GM18505 (cell line): Measurements from ENCODE around the gene AP3B1.

Experiments used
- ATAC-seq: cut with Tn5 transposase; IDR thresholded peaks from one replicate; pipeline ENCODE4 v1.9.1; 2021; ENCODE audit not compliant: unreplicated experiment
- POLR2A ChIP-seq: IDR thresholded peaks from 4 replicates; pipeline ENCODE4 v1.6.1; 2011; ENCODE audit warnings: borderline replicate concordance; ENCODE audit not compliant: insufficient read depth, insufficient read length; ENCODE audit errors: extremely low read depth

The AP3B1 gene

GRCh38 chr5:78129597-78129996, 164.9 kb downstream of the AP3B1 start:
- TF ChIP-seq POLR2A, result no peak
- no peak for ATAC-seq

- no peak for ATAC-seq
- TF ChIP-seq POLR2A, result no peak
Measured at GRCh38 chr5:78127875-78128274, 166.6 kb downstream of the AP3B1 start.

- no peak for ATAC-seq
- no peak for TF ChIP-seq POLR2A
Measured at GRCh38 chr5:78126536-78126935, 168.0 kb downstream of the AP3B1 start.

- no peak for ATAC-seq
- no peak for TF ChIP-seq POLR2A
Measured at GRCh38 chr5:78116167-78116566, 178.3 kb downstream of the AP3B1 start.

GRCh38 chr5:78113689-78114264, 180.7 kb downstream of the AP3B1 start:
- no peak for TF ChIP-seq POLR2A
- no peak for ATAC-seq

GRCh38 chr5:78112931-78113330, 181.6 kb downstream of the AP3B1 start:
- TF ChIP-seq POLR2A, result no peak
- no peak for ATAC-seq

GRCh38 chr5:78109891-78110324, 184.6 kb downstream of the AP3B1 start:
- TF ChIP-seq POLR2A, result no peak
- no peak for ATAC-seq

GRCh38 chr5:78108564-78108963, 185.9 kb downstream of the AP3B1 start:
- no peak for ATAC-seq

GRCh38 chr5:78103232-78103918, 191.1 kb downstream of the AP3B1 start:
- ATAC-seq, result no peak
- TF ChIP-seq POLR2A, result no peak

More at GRCh38 chr5:78108564-78108963, 185.9 kb downstream of the AP3B1 start:
- TF ChIP-seq POLR2A, result no peak

- no peak for TF ChIP-seq POLR2A
- ATAC-seq, result no peak
Measured at GRCh38 chr5:78102500-78102899, 192.0 kb downstream of the AP3B1 start.

GRCh38 chr5:78095125-78095524, 199.4 kb downstream of the AP3B1 start:
- ATAC-seq, result no peak
- TF ChIP-seq POLR2A, result no peak

GRCh38 chr5:78090002-78090401, 204.5 kb downstream of the AP3B1 start:
- no peak for ATAC-seq
- TF ChIP-seq POLR2A, result no peak

- ATAC-seq, result no peak
- no peak for TF ChIP-seq POLR2A
Measured at GRCh38 chr5:78078858-78079257, 215.6 kb downstream of the AP3B1 start.

- no peak for ATAC-seq
- no peak for TF ChIP-seq POLR2A
Measured at GRCh38 chr5:78077369-78078068, 217.0 kb downstream of the AP3B1 start.
